Esophagus squamous epithelium (tissue), 5 donors: ENCODE data around the gene APLF. TPM values are rescaled to one million over a fixed set of nuclear protein-coding genes. Genes with fewer than 3 reads are reported as not detected.

Source experiments
- DNase-seq: peaks from one replicate; lab custom pipeline; 2025; lab: John Stamatoyannopoulos, UW
- H3K27ac ChIP-seq, 4 donors: fragments of 200-600 bp; sonication (generic); one replicate each; pipeline ENCODE4 v1.5.1; 2016 to 2019; ENCODE audit warnings: mild to moderate bottlenecking in 1 of 4
- H3K27me3 ChIP-seq, 4 donors: fragments of 200-600 bp; sonication (generic); 1 replicate in 3 of 4; 2 replicates in 1 of 4; pipeline versions ENCODE4 v1.5.1 to v1.6.0; 2017 to 2021; ENCODE audit warnings: antibody characterized with exemption in 1 of 4
- H3K36me3 ChIP-seq, 3 donors: fragments of 200-600 bp; sonication (generic); one replicate each; pipeline ENCODE4 v1.5.1; 2016 to 2019
- H3K4me1 ChIP-seq, 3 donors: fragments of 200-600 bp; sonication (generic); one replicate each; pipeline ENCODE4 v1.5.1; 2017 to 2019
- H3K4me3 ChIP-seq, 4 donors: fragments of 200-600 bp; sonication (generic); 1 replicate in 3 of 4; 2 replicates in 1 of 4; pipeline ENCODE4 v1.5.1; 2016 to 2019; ENCODE audit warnings: mild to moderate bottlenecking in 2 of 4, moderate library complexity in 1 of 4
- H3K9me3 ChIP-seq, 3 donors: fragments of 200-600 bp; sonication (generic); one replicate each; pipeline ENCODE4 v1.5.1; 2016 to 2019
- POLR2A ChIP-seq, 4 donors: fragments of 450-650 bp; IDR thresholded peaks; one replicate each; pipeline ENCODE4 v1.6.1; 2017; ENCODE audit warnings: antibody characterized with exemption in 4 of 4, mild to moderate bottlenecking in 4 of 4, moderate library complexity in 3 of 4
- WGBS, 2 donors: methylation state at CpG; one replicate each; pipeline ENCODE4 v1.1.5; 2018; 5-methylcytosine and 5-hydroxymethylcytosine counted together
- intact Hi-C: fragments of 100-400 bp; cut with DNase I; formaldehyde crosslinking; loops from one replicate; pipeline ENCODE4 v1.15.0; 2022
- total RNA-seq, 4 donors: library from RNA; depleted of rRNA; stranded (reverse); fragments of >200 nt; gene quantifications; one replicate each; pipeline ENCODE4 v1.1.0, GENCODE V29; 2016
- TF ChIP-seq, protein P1 (sequence below), 6 experiments: fragments of 450-650 bp in 4 of 6; fragments of 200-600 bp in 2 of 6; sonication (generic) in 2 of 6; IDR thresholded peaks; one replicate each; pipeline ENCODE4 v1.5.1; 2016 to 2019; ENCODE audit warnings: antibody characterized with exemption in 6 of 6, mild to moderate bottlenecking in 4 of 6, moderate library complexity in 4 of 6
- donor health status: DM: yes; HTN: yes; CAD: no.

APLF gene, protein sequence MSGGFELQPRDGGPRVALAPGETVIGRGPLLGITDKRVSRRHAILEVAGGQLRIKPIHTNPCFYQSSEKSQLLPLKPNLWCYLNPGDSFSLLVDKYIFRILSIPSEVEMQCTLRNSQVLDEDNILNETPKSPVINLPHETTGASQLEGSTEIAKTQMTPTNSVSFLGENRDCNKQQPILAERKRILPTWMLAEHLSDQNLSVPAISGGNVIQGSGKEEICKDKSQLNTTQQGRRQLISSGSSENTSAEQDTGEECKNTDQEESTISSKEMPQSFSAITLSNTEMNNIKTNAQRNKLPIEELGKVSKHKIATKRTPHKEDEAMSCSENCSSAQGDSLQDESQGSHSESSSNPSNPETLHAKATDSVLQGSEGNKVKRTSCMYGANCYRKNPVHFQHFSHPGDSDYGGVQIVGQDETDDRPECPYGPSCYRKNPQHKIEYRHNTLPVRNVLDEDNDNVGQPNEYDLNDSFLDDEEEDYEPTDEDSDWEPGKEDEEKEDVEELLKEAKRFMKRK
- total RNA-seq, result 1 to 10 TPM; 3.2 to 9.5 (median 4.7) TPM

DNA sequence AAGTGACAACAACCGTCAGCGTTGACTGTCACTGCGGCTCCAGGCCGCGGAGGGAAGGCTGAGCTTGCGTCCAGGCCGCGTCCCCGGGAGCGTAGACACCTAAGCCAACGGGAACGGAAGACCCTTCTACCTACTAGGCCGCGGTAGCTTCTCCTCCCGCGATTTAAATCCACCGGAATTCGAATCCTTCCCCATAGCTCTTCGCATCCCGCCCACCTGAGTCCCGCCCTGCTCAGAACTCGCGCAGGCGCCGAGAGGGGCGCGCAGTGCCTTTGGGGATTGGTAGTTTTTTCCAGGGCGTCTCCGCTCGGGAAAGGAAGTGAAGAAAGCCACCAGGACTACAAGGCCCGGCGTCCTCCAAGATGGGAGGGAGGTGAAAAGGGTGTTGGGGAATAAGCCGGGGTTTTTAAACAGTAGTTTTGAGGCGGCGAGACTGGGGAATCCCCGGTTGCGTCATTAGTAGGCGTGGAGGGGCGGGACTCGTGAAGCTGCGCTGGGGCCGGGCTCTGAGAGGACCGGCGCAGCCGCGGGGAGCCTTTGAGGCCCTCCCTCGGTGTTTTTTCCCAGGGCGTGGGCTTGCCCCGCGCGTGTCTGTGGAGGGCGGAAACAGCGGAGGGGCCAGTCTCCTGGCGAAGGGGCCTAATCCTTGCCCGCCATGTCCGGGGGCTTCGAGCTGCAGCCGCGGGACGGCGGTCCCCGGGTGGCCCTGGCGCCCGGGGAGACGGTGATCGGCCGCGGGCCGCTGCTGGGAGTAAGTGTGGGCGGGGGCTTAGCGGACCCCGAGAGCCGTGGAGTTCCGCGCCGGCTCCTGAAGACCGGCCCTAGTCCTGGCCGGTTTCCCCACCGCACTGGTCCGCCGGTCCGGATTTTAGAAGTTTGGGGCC, at the start of gene APLF, which contains the start of gene FBXO48:
Gene APLF, plus strand, starts transcription at position 509 of the 884 bp plus-strand sequence. Its CDS starts 147 bp downstream, at position 656.
Gene FBXO48, minus strand, starts transcription at position 218 of the 884 bp plus-strand sequence. CDS start 2,149 bp downstream, outside the sequence.
- TF ChIP-seq POLR2A (IDR thresholded peaks at IDR 0.05), result peak in 3 of 4 donors; percentile 69 to 75 (median 72)
- TF ChIP-seq, protein P1, sequence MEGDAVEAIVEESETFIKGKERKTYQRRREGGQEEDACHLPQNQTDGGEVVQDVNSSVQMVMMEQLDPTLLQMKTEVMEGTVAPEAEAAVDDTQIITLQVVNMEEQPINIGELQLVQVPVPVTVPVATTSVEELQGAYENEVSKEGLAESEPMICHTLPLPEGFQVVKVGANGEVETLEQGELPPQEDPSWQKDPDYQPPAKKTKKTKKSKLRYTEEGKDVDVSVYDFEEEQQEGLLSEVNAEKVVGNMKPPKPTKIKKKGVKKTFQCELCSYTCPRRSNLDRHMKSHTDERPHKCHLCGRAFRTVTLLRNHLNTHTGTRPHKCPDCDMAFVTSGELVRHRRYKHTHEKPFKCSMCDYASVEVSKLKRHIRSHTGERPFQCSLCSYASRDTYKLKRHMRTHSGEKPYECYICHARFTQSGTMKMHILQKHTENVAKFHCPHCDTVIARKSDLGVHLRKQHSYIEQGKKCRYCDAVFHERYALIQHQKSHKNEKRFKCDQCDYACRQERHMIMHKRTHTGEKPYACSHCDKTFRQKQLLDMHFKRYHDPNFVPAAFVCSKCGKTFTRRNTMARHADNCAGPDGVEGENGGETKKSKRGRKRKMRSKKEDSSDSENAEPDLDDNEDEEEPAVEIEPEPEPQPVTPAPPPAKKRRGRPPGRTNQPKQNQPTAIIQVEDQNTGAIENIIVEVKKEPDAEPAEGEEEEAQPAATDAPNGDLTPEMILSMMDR (IDR thresholded peaks at IDR 0.05), result no peak
- peak within 1 kb of the TSS; percentile 95 to 98 (median 96) for H3K27ac ChIP-seq
- no peaks in the 10 kb centered on the region for H3K9me3 ChIP-seq
- 0 to 2% methylated on average over 25 to 38 of the region's 82 CpGs for WGBS, 2 donors
- peak within 1 kb of the TSS; percentile 78 to 92 (median 87) for H3K4me3 ChIP-seq
- DNase-seq, result peak; percentile 96
- peaks cover 6 to 52% (median 11%) of the 10 kb centered on the region in 3 donors for H3K4me1 ChIP-seq
- no peaks in the 10 kb centered on the region for H3K27me3 ChIP-seq
- intact Hi-C loops, result no loop called here
- H3K36me3 ChIP-seq, result no peaks in the 10 kb centered on the region

DNA sequence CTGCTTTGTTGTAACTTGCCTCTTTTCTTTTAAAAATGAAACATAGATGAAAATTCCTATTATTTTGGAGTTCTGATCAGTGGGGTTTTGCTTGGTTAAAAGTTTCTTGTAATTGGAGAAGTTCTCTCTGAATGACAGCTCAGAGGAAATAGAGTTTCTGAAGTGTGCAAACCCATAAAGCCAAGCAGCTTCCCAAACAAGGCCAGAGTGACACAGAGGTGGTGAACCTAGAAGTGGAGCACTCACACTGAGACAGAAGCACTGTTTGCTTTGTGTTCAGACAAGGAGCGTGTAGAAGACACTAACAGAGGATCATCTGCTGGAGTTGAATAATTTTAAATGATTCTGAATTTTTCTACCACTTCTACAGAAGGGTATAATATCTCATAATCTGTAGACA, 49.5 kb upstream of the APLF start:
- Histone ChIP-seq H3K27me3 (no peaks in the 10 kb centered on the region), H3K4me3 (no peak overlapping the region), H3K9me3 (no peaks in the 10 kb centered on the region), H3K36me3 (no peaks in the 10 kb centered on the region), H3K4me1 (peaks cover 0 to 33% (median 10%) of the 10 kb centered on the region in 3 donors), H3K27ac (no peak overlapping the region)
- 36 to 44% methylated on average over 1 of the region's 1 CpG for WGBS, 2 donors
- TF ChIP-seq, protein P1 (IDR thresholded peaks at IDR 0.05), result no peak
- no peak for TF ChIP-seq POLR2A (IDR thresholded peaks at IDR 0.05)
- intact Hi-C loops, result no loop called here
- no peak for DNase-seq

DNA sequence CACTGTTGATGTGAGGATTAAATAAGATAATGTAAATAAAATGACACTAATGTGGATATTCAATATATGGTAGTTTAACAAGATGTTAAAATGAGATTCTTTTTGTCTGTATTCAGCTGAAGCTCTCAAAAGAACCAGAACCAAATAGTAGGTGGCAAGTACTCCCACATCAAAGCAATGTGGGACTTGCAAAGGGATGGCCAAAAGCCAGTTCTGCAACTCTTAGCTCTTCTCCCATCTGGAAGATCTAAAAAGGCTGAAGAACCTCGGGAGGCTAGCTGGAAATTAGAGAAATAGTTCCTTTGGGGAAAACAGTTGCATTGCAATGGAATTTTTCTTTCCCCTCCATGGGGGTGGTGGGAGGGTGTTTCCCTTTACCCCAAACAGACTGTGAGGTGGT, 49.0 kb upstream of the APLF start:
- Histone ChIP-seq H3K36me3 (no peaks in the 10 kb centered on the region), H3K27me3 (no peaks in the 10 kb centered on the region), H3K4me3 (no peak overlapping the region), H3K27ac (no peak overlapping the region), H3K4me1 (peaks cover 0 to 33% (median 10%) of the 10 kb centered on the region in 3 donors), H3K9me3 (no peaks in the 10 kb centered on the region)
- WGBS, 2 donors, result 42 to 50% methylated on average over 1 of the region's 1 CpG
- no peak for TF ChIP-seq POLR2A (IDR thresholded peaks at IDR 0.05)
- TF ChIP-seq, protein P1 (IDR thresholded peaks at IDR 0.05), result no peak
- intact Hi-C loops, result no loop called here
- no peak for DNase-seq

DNA sequence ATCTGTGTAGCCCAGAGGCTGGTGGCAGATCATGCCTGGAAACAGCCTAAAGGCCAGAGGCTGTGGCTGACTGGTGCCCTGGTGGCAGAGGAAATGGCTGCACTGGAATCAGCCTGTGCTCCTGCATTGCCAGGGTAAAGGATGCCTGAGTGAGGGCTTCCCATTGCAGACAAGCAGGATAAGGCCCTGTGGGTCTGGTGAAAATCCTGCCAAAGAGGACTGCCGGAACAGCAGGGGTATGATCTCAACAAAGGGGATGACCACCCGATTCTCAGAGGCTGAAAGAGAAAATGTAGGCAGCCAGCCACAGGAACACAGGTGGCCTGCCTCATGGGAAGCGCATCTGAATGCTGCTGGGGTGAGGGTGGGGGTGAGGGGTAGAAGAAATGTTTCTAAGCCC, 48.5 kb upstream of the APLF start:
- no peak overlapping the region for H3K4me3 ChIP-seq
- TF ChIP-seq POLR2A (IDR thresholded peaks at IDR 0.05), result no peak
- TF ChIP-seq, protein P1 (IDR thresholded peaks at IDR 0.05), result no peak
- no peaks in the 10 kb centered on the region for H3K27me3 ChIP-seq
- H3K27ac ChIP-seq, result no peak overlapping the region
- no peak for DNase-seq
- H3K9me3 ChIP-seq, result no peaks in the 10 kb centered on the region
- intact Hi-C loops, result no loop called here
- peaks cover 0 to 33% (median 10%) of the 10 kb centered on the region in 3 donors for H3K4me1 ChIP-seq
- H3K36me3 ChIP-seq, result no peaks in the 10 kb centered on the region
- 83% methylated on average over 3 of the region's 3 CpGs; no CpG with 5 or more reads in 1 of the 2 donors for WGBS, 2 donors
